Liver (tissue), 9 donors: Measurements from ENCODE around the gene HEXIM2. TPM values are rescaled to one million over a fixed set of nuclear protein-coding genes. Genes with fewer than 3 reads are reported as not detected.

ENCODE experiments used
- DNase-seq: peaks from one replicate; pipeline ENCODE4 v3.0.0-alpha.2; 2017; ENCODE audit warnings: low spot score
- H3K27ac ChIP-seq, 2 donors: one replicate each; pipeline ENCODE4 v1.7.0; 2013; ENCODE audit warnings: inconsistent platforms in 2 of 2, low read length in 2 of 2, control low read depth in 1 of 2, low read depth in 1 of 2, mild to moderate bottlenecking in 1 of 2
- H3K27me3 ChIP-seq, 4 donors: one replicate each; pipeline versions ENCODE4 v1.6.1 to v1.7.0; 2013; ENCODE audit warnings: low read length in 3 of 4, inconsistent platforms in 1 of 4, mild to moderate bottlenecking in 1 of 4, moderate library complexity in 1 of 4; ENCODE audit not compliant: control insufficient read depth in 4 of 4, insufficient read depth in 4 of 4
- H3K36me3 ChIP-seq, 4 donors: one replicate each; pipeline versions ENCODE4 v1.6.1 to v1.7.0; 2013; ENCODE audit warnings: low read length in 3 of 4, mild to moderate bottlenecking in 3 of 4, low read depth in 1 of 4, moderate library complexity in 1 of 4; ENCODE audit not compliant: control insufficient read depth in 4 of 4, insufficient read depth in 3 of 4
- H3K4me1 ChIP-seq, 4 donors: one replicate each; pipeline versions ENCODE4 v1.6.1 to v1.7.0; 2013; ENCODE audit warnings: low read length in 3 of 4, mild to moderate bottlenecking in 3 of 4, moderate library complexity in 1 of 4; ENCODE audit not compliant: control insufficient read depth in 4 of 4, insufficient read depth in 4 of 4
- H3K4me3 ChIP-seq, 3 donors: one replicate each; pipeline versions ENCODE4 v1.6.1 to v1.7.0; 2013; ENCODE audit warnings: low read length in 3 of 3, control low read depth in 1 of 3, low read depth in 1 of 3, mild to moderate bottlenecking in 1 of 3
- H3K9ac ChIP-seq, 2 donors: one replicate each; pipeline ENCODE4 v1.7.0; 2013; ENCODE audit warnings: low read length in 2 of 2, mild to moderate bottlenecking in 2 of 2, moderate library complexity in 2 of 2, control low read depth in 1 of 2, low read depth in 1 of 2
- H3K9me3 ChIP-seq, 4 donors: one replicate each; pipeline versions ENCODE4 v1.6.1 to v1.7.0; 2013; ENCODE audit warnings: low read length in 3 of 4; ENCODE audit not compliant: control insufficient read depth in 4 of 4
- CTCF ChIP-seq: fragments of 150-350 bp; IDR thresholded peaks from 2 replicates; pipeline ENCODE4 v1.5.1; 2017; ENCODE audit warnings: improper control_type of control experiment, low read depth, low read length; ENCODE audit not compliant: missing input control
- FOXA2 ChIP-seq: IDR thresholded peaks from 2 replicates; pipeline ENCODE4 v1.6.1; 2016; ENCODE audit warnings: antibody characterized with exemption
- GABPA ChIP-seq, 2 donors: IDR thresholded peaks in 1 of 2; conservative IDR thresholded peaks in 1 of 2; 2 replicates each; pipeline ENCODE4 v1.6.1; 2016; ENCODE audit warnings: antibody characterized with exemption in 2 of 2, mild to moderate bottlenecking in 1 of 2, moderate library complexity in 1 of 2
- HNF4A ChIP-seq, 2 donors: conservative IDR thresholded peaks; 2 replicates each; pipeline ENCODE4 v1.6.1; 2016; ENCODE audit warnings: antibody characterized with exemption in 2 of 2, mild to moderate bottlenecking in 2 of 2
- HNF4G ChIP-seq: IDR thresholded peaks from 2 replicates; pipeline ENCODE4 v1.6.1; 2016; ENCODE audit warnings: antibody characterized with exemption
- NR2F2 ChIP-seq: IDR thresholded peaks from 2 replicates; pipeline ENCODE4 v1.6.1; 2016; ENCODE audit warnings: antibody characterized with exemption
- RAD21 ChIP-seq, 2 donors: IDR thresholded peaks; 2 replicates each; pipeline ENCODE4 v1.6.1; 2016; ENCODE audit warnings: antibody characterized with exemption in 2 of 2, mild to moderate bottlenecking in 2 of 2
- RXRA ChIP-seq, 2 donors: IDR thresholded peaks; 2 replicates each; pipeline ENCODE4 v1.6.1; 2017 to 2018; ENCODE audit warnings: antibody characterized with exemption in 2 of 2, mild to moderate bottlenecking in 1 of 2
- SP1 ChIP-seq: IDR thresholded peaks from 2 replicates; pipeline ENCODE4 v1.6.1; 2018; ENCODE audit warnings: antibody characterized with exemption, mild to moderate bottlenecking
- TAF1 ChIP-seq: conservative IDR thresholded peaks from 2 replicates; pipeline ENCODE4 v1.6.1; 2016; ENCODE audit warnings: antibody characterized with exemption, mild to moderate bottlenecking
- YY1 ChIP-seq: IDR thresholded peaks from 2 replicates; pipeline ENCODE4 v1.6.1; 2016; ENCODE audit warnings: antibody characterized with exemption, mild to moderate bottlenecking
- WGBS: extraction: QIAGEN DNeasy Blood & Tissue Kit; methylation state at CpG from one replicate; pipeline ENCODE4 v1.1.7; 2013; 5-methylcytosine and 5-hydroxymethylcytosine counted together
- polyA plus RNA-seq, 2 donors: library from polyadenylated mRNA; stranded (reverse) in 1 of 2; unstranded in 1 of 2; fragments of 200-250 nt in 1 of 2; fragments of >200 nt in 1 of 2; fragmentation: Nextera tagmentation in 1 of 2; extraction: Ambion mirVana in 1 of 2; gene quantifications; one replicate each; pipeline versions ENCODE4 v1.2.1 to v1.2.3, GENCODE V29; 2013 to 2015
- total RNA-seq, 2 donors: library from RNA; depleted of rRNA; stranded (reverse); fragments of >200 nt; gene quantifications; one replicate each; pipeline ENCODE4 v1.2.3, GENCODE V29; 2014
- TF ChIP-seq, protein P1 (sequence below): IDR thresholded peaks from 2 replicates; pipeline ENCODE4 v1.6.1; 2016; ENCODE audit warnings: antibody characterized with exemption, mild to moderate bottlenecking
- donor health status: healthy.
- donor health status: healthy.
- donor health status: healthy.
- donor health status: healthy.
- donor health status: healthy.

Gene HEXIM2
- total and polyA plus RNA-seq, 4 donors = 3.5 to 10.7 (median 5.5) TPM

- TF ChIP-seq, protein P1, sequence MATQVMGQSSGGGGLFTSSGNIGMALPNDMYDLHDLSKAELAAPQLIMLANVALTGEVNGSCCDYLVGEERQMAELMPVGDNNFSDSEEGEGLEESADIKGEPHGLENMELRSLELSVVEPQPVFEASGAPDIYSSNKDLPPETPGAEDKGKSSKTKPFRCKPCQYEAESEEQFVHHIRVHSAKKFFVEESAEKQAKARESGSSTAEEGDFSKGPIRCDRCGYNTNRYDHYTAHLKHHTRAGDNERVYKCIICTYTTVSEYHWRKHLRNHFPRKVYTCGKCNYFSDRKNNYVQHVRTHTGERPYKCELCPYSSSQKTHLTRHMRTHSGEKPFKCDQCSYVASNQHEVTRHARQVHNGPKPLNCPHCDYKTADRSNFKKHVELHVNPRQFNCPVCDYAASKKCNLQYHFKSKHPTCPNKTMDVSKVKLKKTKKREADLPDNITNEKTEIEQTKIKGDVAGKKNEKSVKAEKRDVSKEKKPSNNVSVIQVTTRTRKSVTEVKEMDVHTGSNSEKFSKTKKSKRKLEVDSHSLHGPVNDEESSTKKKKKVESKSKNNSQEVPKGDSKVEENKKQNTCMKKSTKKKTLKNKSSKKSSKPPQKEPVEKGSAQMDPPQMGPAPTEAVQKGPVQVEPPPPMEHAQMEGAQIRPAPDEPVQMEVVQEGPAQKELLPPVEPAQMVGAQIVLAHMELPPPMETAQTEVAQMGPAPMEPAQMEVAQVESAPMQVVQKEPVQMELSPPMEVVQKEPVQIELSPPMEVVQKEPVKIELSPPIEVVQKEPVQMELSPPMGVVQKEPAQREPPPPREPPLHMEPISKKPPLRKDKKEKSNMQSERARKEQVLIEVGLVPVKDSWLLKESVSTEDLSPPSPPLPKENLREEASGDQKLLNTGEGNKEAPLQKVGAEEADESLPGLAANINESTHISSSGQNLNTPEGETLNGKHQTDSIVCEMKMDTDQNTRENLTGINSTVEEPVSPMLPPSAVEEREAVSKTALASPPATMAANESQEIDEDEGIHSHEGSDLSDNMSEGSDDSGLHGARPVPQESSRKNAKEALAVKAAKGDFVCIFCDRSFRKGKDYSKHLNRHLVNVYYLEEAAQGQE = no peak
Observed at GRCh38 chr17:45115871-45116270, 45.8 kb upstream of the HEXIM2 start (continued).

- no peak for DNase-seq
- Histone ChIP-seq H3K4me3 (no peak overlapping the region), H3K27me3 (no peaks in the 10 kb centered on the region), H3K36me3 (no peaks in the 10 kb centered on the region), H3K9me3 (no peaks in the 10 kb centered on the region), H3K9ac (no peak overlapping the region), H3K4me1 (peaks cover 0 to 3% (median 0%) of the 10 kb centered on the region in 4 donors), H3K27ac (no peak overlapping the region)
- WGBS = 94% methylated on average over 10 of the region's 10 CpGs
- TF ChIP-seq, protein P1 = no peak
- TF ChIP-seq HNF4G = no peak
- no peak for TF ChIP-seq CTCF
- no peak for TF ChIP-seq RXRA (IDR thresholded peaks at IDR 0.05)
- no peak for TF ChIP-seq RAD21 (IDR thresholded peaks at IDR 0.05)
- TF ChIP-seq GABPA (IDR thresholded peaks at IDR 0.05 in 1 of 2, conservative IDR thresholded peaks at IDR 0.05 in 1 of 2) = no peak
- no peak for TF ChIP-seq YY1
- TF ChIP-seq FOXA2 = no peak
- no peak for TF ChIP-seq SP1
- no peak for TF ChIP-seq HNF4A (conservative IDR thresholded peaks at IDR 0.05)
- TF ChIP-seq TAF1 = no peak
- TF ChIP-seq NR2F2 = no peak
Observed at GRCh38 chr17:45116434-45117016, 45.1 kb upstream of the HEXIM2 start.
